ENCODE data around the gene EXOC2.
A peak's percentile ranks its signal among the peaks of the same experiment; 100 is the strongest.

EXOC2 gene

DNA sequence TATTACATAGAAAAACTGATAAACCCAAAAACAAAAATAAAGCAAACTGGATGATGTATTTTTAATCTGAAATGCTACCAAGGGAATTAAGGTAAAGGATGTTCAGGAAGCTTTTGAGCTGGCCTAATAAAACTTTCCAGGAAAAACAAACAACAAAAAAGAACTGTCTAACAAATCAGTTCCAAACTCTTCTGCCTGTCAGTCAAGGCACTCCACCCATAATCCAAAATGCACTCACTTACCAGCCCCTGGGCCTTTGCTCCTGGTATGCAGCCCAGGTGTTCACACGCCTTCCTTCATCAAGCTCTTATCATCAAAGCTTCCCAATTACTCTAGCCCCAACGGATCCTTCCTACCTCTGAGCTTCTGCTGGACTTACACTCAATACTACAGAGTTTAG lies 3.7 kb downstream of the EXOC2 start:
- Histone ChIP-seq H3K4me3 (ENCODE audit: low read depth in 1 of 2, low read length in 2 of 2) (no peak overlapping the region), H3K9ac (ENCODE audit: low read depth, low read length) (no peak overlapping the region), H3K9me3 (ENCODE audit: insufficient read depth, low read length, severe bottlenecking) (no peaks in the 10 kb centered on the region), H3K36me3 (ENCODE audit: insufficient read depth, low read length) (peaks cover 21% of the 10 kb centered on the region), H3K4me1 (ENCODE audit: insufficient read depth, low read length) (peaks cover 41% of the 10 kb centered on the region), H3K79me2 (ENCODE audit: insufficient read depth, low read length) (peaks cover 75% of the 10 kb centered on the region), H2AFZ (ENCODE audit: low read depth, low read length) (no peak overlapping the region), H4K20me1 (ENCODE audit: insufficient read depth, low read length) (peaks cover 18% of the 10 kb centered on the region; the same call in 1 of the 2 replicates), H3K27ac (ENCODE audit: low read length) (no peak overlapping the region), H3K4me2 (ENCODE audit: insufficient read depth, low read length) (no peak overlapping the region), H3K27me3 (ENCODE audit: insufficient read depth, low read length, poor library complexity) (no peaks in the 10 kb centered on the region)
- ATAC-seq (ENCODE audit: insufficient read depth, low read depth) (no peak), DNase-seq (no peak)
- no peak for TF ChIP-seq EZH2 (IDR thresholded peaks at IDR 0.05; ENCODE audit: borderline replicate concordance, low read depth, low read length, severe bottlenecking)
- no peak for TF ChIP-seq CTCF (IDR thresholded peaks at IDR 0.05; ENCODE audit: borderline replicate concordance, extremely low read depth, low read length, poor library complexity, severe bottlenecking)

GRCh38 chr6:686497-686896 lies 6.4 kb downstream of the EXOC2 start:
- Histone ChIP-seq H3K4me2 (ENCODE audit: insufficient read depth, low read length) (no peak overlapping the region), H3K4me1 (ENCODE audit: insufficient read depth, low read length) (peaks cover 28% of the 10 kb centered on the region), H3K9me3 (ENCODE audit: insufficient read depth, low read length, severe bottlenecking) (no peaks in the 10 kb centered on the region), H3K79me2 (ENCODE audit: insufficient read depth, low read length) (peaks cover 81% of the 10 kb centered on the region), H3K27me3 (ENCODE audit: insufficient read depth, low read length, poor library complexity) (no peaks in the 10 kb centered on the region), H3K4me3 (ENCODE audit: low read depth in 1 of 2, low read length in 2 of 2) (no peak overlapping the region), H3K27ac (ENCODE audit: low read length) (no peak overlapping the region), H3K36me3 (ENCODE audit: insufficient read depth, low read length) (peaks cover 21% of the 10 kb centered on the region), H2AFZ (ENCODE audit: low read depth, low read length) (no peak overlapping the region), H3K9ac (ENCODE audit: low read depth, low read length) (no peak overlapping the region), H4K20me1 (ENCODE audit: insufficient read depth, low read length) (peaks cover 36% of the 10 kb centered on the region)
- TF ChIP-seq CTCF (IDR thresholded peaks at IDR 0.05; ENCODE audit: borderline replicate concordance, extremely low read depth, low read length, poor library complexity, severe bottlenecking) (peak; percentile 8), EZH2 (IDR thresholded peaks at IDR 0.05; ENCODE audit: borderline replicate concordance, low read depth, low read length, severe bottlenecking) (no peak)
- DNase-seq (no peak), ATAC-seq (ENCODE audit: insufficient read depth, low read depth) (no peak)

DNA sequence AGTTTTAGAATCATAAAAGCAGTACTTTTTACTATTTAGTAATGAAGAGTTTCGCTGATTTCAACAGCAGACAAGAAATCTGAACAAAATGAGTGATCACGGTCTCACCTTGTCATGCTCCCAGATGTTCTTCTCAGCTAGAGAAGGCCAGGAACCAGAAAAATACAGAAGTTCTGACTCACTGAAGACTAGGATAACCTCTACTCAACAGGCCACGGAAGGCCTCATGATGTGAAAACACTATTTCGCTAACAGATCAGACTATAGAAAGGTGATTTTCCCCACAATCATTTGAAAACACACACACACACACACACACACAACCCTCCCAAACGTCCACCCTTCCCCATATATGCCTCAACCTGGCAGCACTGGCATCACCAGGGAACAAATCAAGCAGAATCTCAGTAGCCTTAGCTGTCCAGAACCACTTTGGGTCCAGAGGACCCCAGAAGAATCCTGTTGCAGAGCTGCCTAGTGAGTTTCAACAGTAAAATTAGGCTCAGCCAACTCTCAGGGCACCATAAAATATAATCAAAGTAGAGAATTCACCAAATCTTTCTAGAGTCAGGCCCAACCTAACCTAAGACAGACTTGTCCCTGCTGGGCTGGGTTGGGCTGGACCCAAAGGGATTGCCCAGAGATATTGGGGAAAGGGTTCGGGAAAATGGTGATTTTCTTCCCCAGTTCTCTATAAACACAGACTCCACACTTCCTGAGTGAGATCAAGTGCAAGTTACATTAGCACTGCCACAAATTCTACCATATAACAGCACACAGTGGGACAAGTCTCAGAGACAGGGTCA lies 7.9 kb downstream of the EXOC2 start:
- no peak overlapping the region for H3K4me2 ChIP-seq (ENCODE audit: insufficient read depth, low read length)
- H3K79me2 ChIP-seq (ENCODE audit: insufficient read depth, low read length), result peaks cover 77% of the 10 kb centered on the region
- ATAC-seq (ENCODE audit: insufficient read depth, low read depth) (no peak), DNase-seq (no peak)
- no peaks in the 10 kb centered on the region for H3K9me3 ChIP-seq (ENCODE audit: insufficient read depth, low read length, severe bottlenecking)
- peaks cover 15% of the 10 kb centered on the region for H3K4me1 ChIP-seq (ENCODE audit: insufficient read depth, low read length)
- H3K27ac ChIP-seq (ENCODE audit: low read length), result no peak overlapping the region
- no peak overlapping the region for H3K9ac ChIP-seq (ENCODE audit: low read depth, low read length)
- no peak overlapping the region for H3K4me3 ChIP-seq (ENCODE audit: low read depth in 1 of 2, low read length in 2 of 2)
- peaks cover 17% of the 10 kb centered on the region for H3K36me3 ChIP-seq (ENCODE audit: insufficient read depth, low read length)
- peaks cover 38% of the 10 kb centered on the region for H4K20me1 ChIP-seq (ENCODE audit: insufficient read depth, low read length)
- H3K27me3 ChIP-seq (ENCODE audit: insufficient read depth, low read length, poor library complexity), result no peaks in the 10 kb centered on the region
- H2AFZ ChIP-seq (ENCODE audit: low read depth, low read length), result no peak overlapping the region
- TF ChIP-seq CTCF (IDR thresholded peaks at IDR 0.05; ENCODE audit: borderline replicate concordance, extremely low read depth, low read length, poor library complexity, severe bottlenecking) (no peak), EZH2 (IDR thresholded peaks at IDR 0.05; ENCODE audit: borderline replicate concordance, low read depth, low read length, severe bottlenecking) (no peak)
